Measurements from ENCODE around the gene NAALADL2.

The NAALADL2 gene

GRCh38 chr3:175214216-175214615 is 355.1 kb downstream of the NAALADL2 start:
- no peak for DNase-seq

DNA sequence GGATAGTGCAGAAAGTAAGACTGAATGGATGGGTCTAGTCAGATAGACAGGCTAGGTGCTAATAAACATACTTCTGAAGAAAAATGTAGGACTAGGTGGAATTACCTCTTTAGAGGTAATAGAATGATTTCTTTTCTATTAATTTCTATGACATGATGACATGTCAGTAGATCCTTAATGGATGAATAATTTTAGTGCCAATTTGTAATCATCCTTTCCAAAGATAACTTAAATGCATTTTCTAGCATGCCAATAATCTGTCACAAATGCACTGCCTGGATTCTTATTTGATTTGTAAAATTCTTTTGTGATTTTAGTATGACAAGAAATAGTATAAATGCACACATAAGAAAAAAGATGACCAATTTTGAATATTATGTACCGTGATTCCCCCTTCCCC is 356.7 kb downstream of the NAALADL2 start:
- DNase-seq, result no peak

DNA sequence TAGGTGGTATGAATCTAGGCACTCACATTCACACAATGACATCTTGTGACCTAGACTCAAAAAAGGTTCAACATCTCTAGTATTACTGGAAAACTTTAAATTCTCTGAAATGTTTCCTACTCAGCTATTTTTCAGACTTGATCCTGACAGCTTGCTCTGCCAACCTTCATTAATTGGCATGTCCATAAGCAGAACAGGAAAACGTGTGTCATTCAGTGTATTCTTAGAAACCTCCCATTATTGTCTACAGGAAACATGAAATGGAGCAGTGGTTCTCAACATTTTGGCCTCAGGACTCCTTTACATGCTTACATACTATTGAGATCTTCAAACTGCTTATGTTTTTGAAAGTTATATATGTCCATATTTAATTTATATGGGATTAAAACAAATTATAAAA is 363.2 kb downstream of the NAALADL2 start:
- no peak for DNase-seq

- DNase-seq, result no peak
Measured at GRCh38 chr3:175224051-175224450, 364.9 kb downstream of the NAALADL2 start.

DNA sequence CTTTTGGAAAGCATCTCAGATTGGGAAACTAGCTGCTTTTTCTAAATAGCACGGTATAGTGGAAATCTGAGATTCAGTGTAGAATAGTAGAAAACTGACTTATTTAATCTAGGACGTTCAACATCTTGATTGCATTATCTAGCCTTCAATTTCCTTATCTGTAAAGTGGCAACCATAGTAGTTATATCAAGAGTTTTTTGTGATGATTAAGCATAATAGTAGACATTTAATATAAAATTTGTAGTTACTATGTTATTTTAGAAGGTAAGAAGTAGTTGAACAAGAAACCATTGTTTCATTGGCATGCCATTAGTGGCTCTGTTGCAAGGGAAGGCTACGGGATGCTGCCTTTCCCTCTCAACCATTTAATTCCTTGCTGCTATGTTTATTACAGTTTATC is 367.3 kb downstream of the NAALADL2 start:
- DNase-seq, result no peak

DNA sequence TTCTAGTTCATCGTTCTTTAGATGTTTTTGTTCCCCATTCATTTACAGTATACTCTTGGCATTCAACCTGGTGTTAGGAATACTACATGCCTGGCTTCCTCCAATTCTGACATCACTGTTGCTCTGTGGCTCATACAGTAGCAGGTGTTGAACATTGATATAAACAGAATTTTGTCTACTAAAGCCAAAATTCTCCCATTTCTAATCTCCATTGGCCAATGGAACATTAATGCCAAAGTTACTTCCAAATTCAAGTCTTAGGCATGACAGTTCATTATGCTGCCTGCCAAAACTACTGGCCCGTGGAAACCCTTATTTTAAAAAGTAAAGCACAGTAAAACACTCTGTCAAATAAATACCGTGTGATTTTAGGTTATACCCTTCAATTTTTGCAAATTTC is 368.0 kb downstream of the NAALADL2 start:
- no peak for DNase-seq

DNA sequence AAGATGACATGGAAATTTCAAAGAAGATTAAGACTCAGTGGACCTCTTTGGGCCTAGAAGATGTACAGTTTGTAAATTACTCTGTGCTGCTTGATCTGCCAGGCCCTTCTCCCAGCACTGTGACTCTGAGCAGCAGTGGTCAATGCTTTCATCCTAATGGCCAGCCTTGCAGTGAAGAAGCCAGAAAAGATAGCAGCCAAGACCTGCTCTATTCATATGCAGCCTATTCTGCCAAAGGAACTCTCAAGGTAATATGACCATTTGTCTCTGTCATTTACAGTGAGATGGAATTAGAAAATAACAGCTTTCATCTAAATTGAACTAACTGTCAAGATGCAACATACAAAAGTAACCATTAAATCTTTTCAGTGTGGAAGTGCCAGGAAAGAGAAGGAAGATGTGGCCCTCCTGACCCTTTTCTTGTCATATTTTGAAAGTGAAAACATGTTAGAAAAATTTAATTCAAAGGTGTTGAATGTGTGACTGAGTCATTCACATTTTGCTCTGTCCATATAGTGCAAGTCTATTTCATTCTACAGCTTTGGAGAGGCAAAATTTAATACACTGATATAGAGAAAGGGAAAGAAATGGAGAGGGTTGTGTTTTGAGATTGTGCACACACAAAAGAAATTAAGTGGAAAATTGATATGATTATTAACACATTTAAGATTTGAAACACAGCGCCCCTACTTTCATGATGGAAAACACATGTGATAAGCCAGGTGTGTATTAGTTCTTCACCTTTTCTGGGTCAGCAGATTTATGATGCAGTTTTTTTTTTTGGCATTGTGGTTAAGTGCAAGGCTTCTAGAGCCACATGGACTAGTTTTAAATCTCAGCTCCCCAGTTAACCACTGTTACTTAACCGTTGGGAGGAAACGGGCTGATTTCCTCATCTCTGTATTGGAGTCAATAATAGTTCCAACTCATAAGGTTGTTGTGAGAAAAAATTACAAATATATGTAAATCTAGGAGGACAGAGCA is 375.1 kb downstream of the NAALADL2 start:
- DNase-seq, result no peak

DNA sequence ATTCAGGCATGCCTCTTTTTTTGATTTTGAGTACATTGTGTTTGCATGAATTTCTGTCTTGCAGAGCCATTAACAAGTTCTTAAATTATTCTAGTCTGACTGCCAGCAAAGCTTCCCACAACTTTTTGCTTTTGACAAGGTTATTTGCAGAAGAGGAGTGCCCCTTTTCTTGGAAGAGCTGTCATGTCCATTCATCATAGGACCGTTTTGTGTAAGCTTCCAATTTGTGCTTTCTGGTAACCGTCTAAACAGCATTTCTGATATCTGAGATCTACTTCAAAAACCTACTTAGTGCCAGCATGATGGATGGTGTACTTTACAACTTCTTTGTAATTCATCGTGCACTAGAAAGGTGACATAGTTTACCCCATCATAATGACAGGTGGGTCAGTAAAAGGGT is 379.7 kb downstream of the NAALADL2 start:
- DNase-seq, result no peak

- no peak for DNase-seq
Measured at GRCh38 chr3:175240921-175241320, 381.8 kb downstream of the NAALADL2 start.

DNA sequence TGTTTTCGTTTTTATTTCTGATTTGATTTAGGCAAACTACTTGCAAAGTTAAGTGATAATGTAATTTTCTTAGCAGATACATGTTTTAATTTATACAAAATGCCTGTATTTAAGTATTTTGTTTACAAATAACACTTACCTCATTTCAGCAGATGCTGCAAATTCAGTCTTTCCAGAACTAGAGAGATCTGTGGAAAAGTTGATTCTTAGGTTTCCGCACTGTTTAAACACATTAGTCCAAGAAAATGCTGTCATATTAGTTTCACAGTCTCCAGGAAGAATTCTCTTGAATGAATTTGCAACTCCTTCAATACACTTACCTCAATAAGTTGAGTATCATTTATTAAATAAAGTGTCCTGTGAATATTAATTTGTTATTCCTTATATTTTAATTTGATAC is 383.1 kb downstream of the NAALADL2 start:
- DNase-seq, result no peak

GRCh38 chr3:175246234-175246633 is 387.1 kb downstream of the NAALADL2 start:
- DNase-seq, result no peak

- DNase-seq, result no peak
Measured at GRCh38 chr3:175246766-175247165, 387.6 kb downstream of the NAALADL2 start.

GRCh38 chr3:175247629-175248028 is 388.5 kb downstream of the NAALADL2 start:
- DNase-seq, result no peak

GRCh38 chr3:175248832-175249231 is 389.7 kb downstream of the NAALADL2 start:
- DNase-seq, result no peak

DNA sequence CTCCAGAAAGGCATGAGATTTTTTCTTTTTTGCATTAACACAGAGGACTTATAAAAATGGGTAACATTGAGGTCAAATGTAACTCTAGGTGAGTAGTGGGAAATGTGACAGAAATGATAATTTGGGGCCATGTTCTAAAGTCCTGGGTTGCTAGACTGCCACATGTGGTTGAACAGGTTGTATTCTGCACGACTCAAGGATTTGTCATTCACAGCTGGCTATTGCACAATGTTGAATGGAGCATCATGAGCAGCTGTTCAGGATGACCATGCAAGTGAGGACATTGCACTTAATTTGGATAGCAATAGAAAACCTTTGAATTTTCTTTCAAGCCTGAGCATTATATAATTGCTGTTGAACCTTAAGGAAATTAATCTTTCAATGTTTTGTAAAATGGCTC is 396.6 kb downstream of the NAALADL2 start:
- no peak for DNase-seq

DNA sequence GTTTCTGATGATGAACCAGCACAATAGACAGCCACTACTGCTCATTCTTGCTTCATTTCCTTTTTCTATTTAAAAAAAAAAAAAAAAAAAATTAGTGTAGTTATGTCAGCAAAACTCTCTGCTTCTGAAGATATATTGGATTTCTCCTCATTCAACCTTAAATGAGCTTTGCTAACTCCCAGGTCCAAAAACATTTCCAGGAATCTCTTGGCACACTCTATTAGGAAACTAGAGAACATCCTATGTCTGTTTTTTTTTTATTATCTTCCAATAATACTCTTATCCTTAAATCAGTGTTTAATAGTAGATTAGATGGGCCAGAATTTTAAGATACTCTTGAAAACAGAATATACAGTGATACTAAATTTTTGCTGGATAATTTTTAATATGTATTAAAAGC is 398.0 kb downstream of the NAALADL2 start:
- no peak for DNase-seq

GRCh38 chr3:175258763-175259162 is 399.6 kb downstream of the NAALADL2 start:
- no peak for DNase-seq

DNA sequence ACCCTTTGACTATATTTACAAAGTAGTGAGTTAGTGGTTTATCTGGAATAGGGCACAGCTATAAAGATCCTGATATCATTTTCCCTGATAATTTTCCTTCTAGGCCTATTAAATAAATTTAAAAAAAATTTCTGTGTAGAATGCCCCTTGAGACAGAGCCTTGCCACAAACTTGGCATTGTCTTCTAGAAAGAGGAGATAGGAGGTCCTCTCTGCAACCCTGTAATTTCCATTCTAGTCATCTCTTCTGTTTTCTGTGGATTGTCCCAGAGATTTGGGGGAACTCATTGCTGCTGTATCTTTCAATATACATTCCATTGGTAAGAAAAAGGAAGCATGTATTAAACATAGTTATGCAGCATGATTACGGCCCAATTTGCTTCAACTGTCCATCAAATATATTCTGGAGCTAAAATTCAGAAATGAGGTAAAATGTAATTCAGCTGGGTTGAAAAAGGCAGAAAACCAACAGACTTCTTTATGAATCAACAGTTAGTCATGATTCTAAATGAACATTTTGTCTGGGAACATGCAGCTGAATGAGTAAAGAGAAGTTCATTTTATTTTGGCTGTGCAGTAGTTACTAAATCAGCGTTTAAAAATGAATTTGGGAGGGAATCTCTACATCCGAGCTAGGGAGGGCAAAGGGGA is 401.1 kb downstream of the NAALADL2 start:
- no peak for DNase-seq

DNA sequence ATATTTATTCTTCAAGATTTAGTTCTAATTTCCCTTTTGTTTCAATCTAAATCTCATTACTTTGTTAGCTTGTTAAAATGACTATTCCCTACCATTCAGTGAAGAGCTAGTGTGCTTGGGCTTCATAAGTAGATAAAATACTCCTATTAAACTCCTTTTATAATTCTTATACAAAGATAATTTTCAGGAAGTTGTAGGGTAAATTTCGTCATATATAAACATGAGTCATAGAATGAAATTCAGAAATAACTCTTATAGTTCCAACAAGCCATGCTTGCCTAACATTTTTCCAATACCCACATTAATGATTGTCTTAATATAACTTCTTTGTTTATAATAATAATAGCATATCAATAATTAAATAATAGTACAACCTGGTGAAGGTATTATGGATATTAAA is 407.3 kb downstream of the NAALADL2 start:
- DNase-seq, result no peak

DNA sequence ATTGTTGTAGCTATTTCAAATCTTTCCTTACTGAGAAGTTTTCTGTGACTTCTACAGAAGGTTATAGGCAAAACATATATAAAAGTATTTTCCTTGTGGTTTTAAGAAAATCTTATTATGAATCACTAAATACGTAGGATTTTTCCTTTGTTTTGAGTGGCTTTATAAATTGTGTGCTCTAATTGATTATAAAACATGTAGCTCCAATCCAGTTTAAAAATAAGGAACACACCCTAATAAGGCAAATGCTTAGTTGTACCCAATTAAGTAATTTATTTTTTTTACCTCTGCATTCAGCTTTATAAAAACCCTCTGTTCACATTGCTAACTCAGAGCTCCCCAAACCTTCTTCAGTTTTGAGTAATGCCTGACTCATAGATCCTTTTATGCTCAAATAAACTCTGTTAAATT is 408.0 kb downstream of the NAALADL2 start:
- DNase-seq, result no peak

DNA sequence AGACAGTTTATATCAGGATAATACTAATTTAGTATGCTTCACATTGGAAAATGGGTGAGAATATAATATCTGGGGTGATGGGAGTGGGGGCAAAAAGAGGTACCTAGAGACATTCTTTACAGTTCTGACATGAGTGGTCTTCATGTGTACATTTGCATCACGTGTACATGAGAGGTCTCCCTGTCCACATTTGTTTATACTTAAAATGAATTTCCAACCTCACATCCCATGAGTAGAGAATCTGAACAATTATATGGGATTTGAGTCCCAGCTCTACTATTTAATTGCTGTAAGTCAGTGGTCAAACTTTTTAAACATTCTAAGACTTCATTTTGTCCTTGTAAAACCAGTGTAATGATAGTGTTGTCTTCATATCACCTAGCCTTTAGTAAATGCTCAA is 408.4 kb downstream of the NAALADL2 start:
- no peak for DNase-seq

DNA sequence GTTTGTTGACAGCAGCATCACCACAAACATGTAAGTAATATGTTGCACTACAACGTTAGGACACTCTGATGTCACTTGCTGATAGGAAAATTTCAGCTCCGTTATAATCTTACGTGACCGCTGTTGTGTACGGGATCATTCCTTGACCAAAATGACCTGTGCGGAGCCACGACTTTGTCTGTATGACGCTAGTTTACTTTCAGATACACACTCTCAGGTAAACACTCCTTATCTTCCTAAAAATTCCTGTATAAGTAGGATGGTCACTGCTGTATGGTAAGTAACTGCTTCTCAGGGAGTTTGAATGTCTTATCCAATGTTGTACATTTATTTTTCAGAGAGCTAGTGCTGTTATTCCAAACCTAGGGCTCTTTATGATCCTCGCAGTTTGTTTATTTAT is 410.3 kb downstream of the NAALADL2 start:
- DNase-seq, result no peak

GRCh38 chr3:175270198-175270837 is 411.2 kb downstream of the NAALADL2 start:
- no peak for DNase-seq

DNA sequence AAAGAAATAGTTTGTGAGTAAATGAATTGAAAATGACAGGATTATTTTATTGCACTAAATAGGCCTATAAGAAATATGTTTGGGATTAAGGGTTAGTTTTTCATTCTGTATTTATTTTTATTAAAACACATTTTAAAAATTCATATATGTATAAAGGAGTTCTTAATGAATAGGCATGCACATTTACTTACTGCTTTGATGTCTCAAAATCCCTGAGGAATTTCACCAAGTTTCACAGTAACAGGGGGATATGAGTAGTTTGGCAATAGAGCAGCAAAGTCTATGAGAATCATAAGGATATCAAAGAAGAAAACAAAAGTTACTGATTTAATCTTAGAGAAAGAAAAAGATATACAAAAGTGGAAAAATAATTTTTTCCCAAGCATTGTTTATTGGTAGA is 411.7 kb downstream of the NAALADL2 start:
- no peak for DNase-seq
